Activated CD4-positive, CD25-positive, alpha-beta regulatory T cell treated with anti-CD3 and anti-CD28 coated beads, Interleukin-2, amount 50 U/mL, for 16 hours (primary cell): ENCODE results near the gene AQP5.

Experiments
- DNase-seq: peaks from one replicate; pipeline ENCODE4 v3.0.0-alpha.2; 2020; ENCODE audit warnings: low read depth, low spot score

AQP5 gene

GRCh38 chr12:49961111-49961922, at the start of gene AQP5:
AQP5 (plus strand) TSS chr12:49961872; CDS start chr12:49962018, 146 bp downstream.
- no peak for DNase-seq

GRCh38 chr12:49912345-49913255, 49.1 kb upstream of the AQP5 start:
- DNase-seq: no peak

- no peak for DNase-seq
These were observed 45.3 kb upstream of the AQP5 start for GRCh38 chr12:49916129-49916919.

GRCh38 chr12:49917166-49917787, 44.4 kb upstream of the AQP5 start:
- DNase-seq: no peak

- DNase-seq: no peak
These were observed 43.9 kb upstream of the AQP5 start for GRCh38 chr12:49917788-49918173.

GRCh38 chr12:49920241-49920914, 41.3 kb upstream of the AQP5 start:
- DNase-seq: no peak

GRCh38 chr12:49920915-49921286, 40.8 kb upstream of the AQP5 start:
- no peak for DNase-seq

- DNase-seq: no peak
These were observed 40.4 kb upstream of the AQP5 start for GRCh38 chr12:49921299-49921698.

- no peak for DNase-seq
These were observed 39.7 kb upstream of the AQP5 start for GRCh38 chr12:49921936-49922335.

- no peak for DNase-seq
These were observed 39.2 kb upstream of the AQP5 start for GRCh38 chr12:49922349-49923034.

GRCh38 chr12:49923035-49923644, 38.5 kb upstream of the AQP5 start:
- no peak for DNase-seq

GRCh38 chr12:49923880-49924556, 37.7 kb upstream of the AQP5 start:
- DNase-seq: no peak

- no peak for DNase-seq
These were observed 36.9 kb upstream of the AQP5 start for GRCh38 chr12:49924628-49925246.

- no peak for DNase-seq
These were observed 36.1 kb upstream of the AQP5 start for GRCh38 chr12:49925433-49926204.

GRCh38 chr12:49928471-49928870, 33.2 kb upstream of the AQP5 start:
- DNase-seq: no peak

GRCh38 chr12:49929581-49929980, 32.1 kb upstream of the AQP5 start:
- no peak for DNase-seq

GRCh38 chr12:49930515-49931288, 31.0 kb upstream of the AQP5 start:
- DNase-seq: no peak
